HG03066 (cell line): ENCODE results near the gene METTL3.

Experiments used
- ATAC-seq: cut with Tn5 transposase; IDR thresholded peaks from one replicate; pipeline ENCODE4 v1.9.1; 2021; ENCODE audit warnings: low read depth; ENCODE audit not compliant: unreplicated experiment

Gene METTL3

GRCh38 chr14:21527318-21527679, 16.2 kb upstream of the METTL3 start:
- ATAC-seq: no peak

GRCh38 chr14:21526672-21527317, 15.7 kb upstream of the METTL3 start:
- ATAC-seq: no peak

- ATAC-seq: no peak
Measured at GRCh38 chr14:21525962-21526671, 15.0 kb upstream of the METTL3 start, which contains the start of gene SALL2. Gene SALL2 (minus strand): TSS chr14:21526346. CDS start chr14:21526127, 219 bp downstream.

- no peak for ATAC-seq
Measured at GRCh38 chr14:21525571-21525961, 14.4 kb upstream of the METTL3 start.

GRCh38 chr14:21524575-21525490, 13.7 kb upstream of the METTL3 start:
- no peak for ATAC-seq

GRCh38 chr14:21523203-21523602, 12.1 kb upstream of the METTL3 start:
- no peak for ATAC-seq

GRCh38 chr14:21521501-21521900, 10.4 kb upstream of the METTL3 start:
- no peak for ATAC-seq

- no peak for ATAC-seq
Measured at GRCh38 chr14:21520767-21521166, 9.6 kb upstream of the METTL3 start.

GRCh38 chr14:21518725-21519124, 7.6 kb upstream of the METTL3 start:
- ATAC-seq: no peak

GRCh38 chr14:21514341-21514740, 3.2 kb upstream of the METTL3 start:
- no peak for ATAC-seq

GRCh38 chr14:21509432-21510143, 1.6 kb downstream of the METTL3 start:
- ATAC-seq: no peak

GRCh38 chr14:21506557-21506956, 4.6 kb downstream of the METTL3 start:
- no peak for ATAC-seq

GRCh38 chr14:21505012-21505553, 6.1 kb downstream of the METTL3 start:
- ATAC-seq: peak; percentile 82

GRCh38 chr14:21503376-21503775, 7.8 kb downstream of the METTL3 start:
- no peak for ATAC-seq

- ATAC-seq: no peak
Measured at GRCh38 chr14:21501568-21501967, 9.6 kb downstream of the METTL3 start.

- no peak for ATAC-seq
Measured at GRCh38 chr14:21498540-21499526, 12.3 kb downstream of the METTL3 start.

- ATAC-seq: no peak
Measured at GRCh38 chr14:21496453-21496852, 14.7 kb downstream of the METTL3 start.

- ATAC-seq: no peak
Measured at GRCh38 chr14:21494902-21495762, 16.0 kb downstream of the METTL3 start.
